ENCODE measurements around the gene CD28. TPM values are rescaled to one million over a fixed set of nuclear protein-coding genes. Genes with fewer than 3 reads are reported as not detected.

CD28 gene
- total and polyA plus RNA-seq, 10 of the 15 experiments (the other 5 are each of a cell fraction or from before 2014, with no cell fraction given), result 0.03 to 0.23 (median 0.04) TPM; not detected in 7

DNA sequence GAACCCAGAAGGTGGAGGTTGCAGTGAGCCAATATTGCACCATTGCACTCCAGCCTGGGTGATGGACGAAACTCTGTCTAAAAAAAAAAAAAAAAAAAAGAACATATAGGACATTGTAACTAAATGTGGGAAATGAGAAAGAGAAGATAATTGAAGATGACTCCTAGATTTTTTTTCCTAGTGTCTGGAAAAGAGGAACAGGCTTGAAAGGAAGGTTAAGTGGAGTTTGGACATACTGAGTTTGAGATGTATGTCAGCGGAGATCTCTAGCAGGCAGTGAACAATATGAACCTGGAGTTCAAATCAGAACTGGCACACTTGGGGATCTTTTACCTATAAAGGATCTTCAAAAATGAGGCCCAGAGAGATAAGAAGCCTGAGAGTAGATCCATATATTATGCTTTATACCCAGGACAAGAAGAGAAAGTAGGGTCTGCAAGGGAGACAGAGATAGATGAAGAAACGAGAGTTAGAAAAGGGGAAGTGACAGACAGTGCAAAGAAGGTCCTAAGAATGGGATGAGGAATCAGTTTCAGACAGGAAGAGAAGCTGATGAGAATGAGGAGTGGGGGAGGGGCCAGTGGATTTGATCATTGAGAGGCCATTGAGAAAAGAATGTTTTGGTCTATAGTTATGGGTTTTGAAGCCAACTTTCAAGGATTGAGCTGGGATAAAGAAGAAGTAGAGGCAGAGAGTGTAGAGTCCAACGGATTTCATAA, 46.9 kb upstream of the CD28 start (continued):
- TF ChIP-seq, protein P1, sequence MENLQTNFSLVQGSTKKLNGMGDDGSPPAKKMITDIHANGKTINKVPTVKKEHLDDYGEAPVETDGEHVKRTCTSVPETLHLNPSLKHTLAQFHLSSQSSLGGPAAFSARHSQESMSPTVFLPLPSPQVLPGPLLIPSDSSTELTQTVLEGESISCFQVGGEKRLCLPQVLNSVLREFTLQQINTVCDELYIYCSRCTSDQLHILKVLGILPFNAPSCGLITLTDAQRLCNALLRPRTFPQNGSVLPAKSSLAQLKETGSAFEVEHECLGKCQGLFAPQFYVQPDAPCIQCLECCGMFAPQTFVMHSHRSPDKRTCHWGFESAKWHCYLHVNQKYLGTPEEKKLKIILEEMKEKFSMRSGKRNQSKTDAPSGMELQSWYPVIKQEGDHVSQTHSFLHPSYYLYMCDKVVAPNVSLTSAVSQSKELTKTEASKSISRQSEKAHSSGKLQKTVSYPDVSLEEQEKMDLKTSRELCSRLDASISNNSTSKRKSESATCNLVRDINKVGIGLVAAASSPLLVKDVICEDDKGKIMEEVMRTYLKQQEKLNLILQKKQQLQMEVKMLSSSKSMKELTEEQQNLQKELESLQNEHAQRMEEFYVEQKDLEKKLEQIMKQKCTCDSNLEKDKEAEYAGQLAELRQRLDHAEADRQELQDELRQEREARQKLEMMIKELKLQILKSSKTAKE (IDR thresholded peaks at IDR 0.05; ENCODE audit: low read depth, poor library complexity, severe bottlenecking), result no peak
- TF ChIP-seq MTA3 (IDR thresholded peaks at IDR 0.05; ENCODE audit: borderline replicate concordance, low read length), result no peak
- TF ChIP-seq SMAD5 (IDR thresholded peaks at IDR 0.05; ENCODE audit: low read depth), result no peak
- no peak for TF ChIP-seq YBX1 (IDR thresholded peaks at IDR 0.05)
- TF ChIP-seq, protein P2, sequence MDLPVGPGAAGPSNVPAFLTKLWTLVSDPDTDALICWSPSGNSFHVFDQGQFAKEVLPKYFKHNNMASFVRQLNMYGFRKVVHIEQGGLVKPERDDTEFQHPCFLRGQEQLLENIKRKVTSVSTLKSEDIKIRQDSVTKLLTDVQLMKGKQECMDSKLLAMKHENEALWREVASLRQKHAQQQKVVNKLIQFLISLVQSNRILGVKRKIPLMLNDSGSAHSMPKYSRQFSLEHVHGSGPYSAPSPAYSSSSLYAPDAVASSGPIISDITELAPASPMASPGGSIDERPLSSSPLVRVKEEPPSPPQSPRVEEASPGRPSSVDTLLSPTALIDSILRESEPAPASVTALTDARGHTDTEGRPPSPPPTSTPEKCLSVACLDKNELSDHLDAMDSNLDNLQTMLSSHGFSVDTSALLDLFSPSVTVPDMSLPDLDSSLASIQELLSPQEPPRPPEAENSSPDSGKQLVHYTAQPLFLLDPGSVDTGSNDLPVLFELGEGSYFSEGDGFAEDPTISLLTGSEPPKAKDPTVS (IDR thresholded peaks at IDR 0.05; ENCODE audit: low read depth, low read length), result no peak
- TF ChIP-seq SPI1 (IDR thresholded peaks at IDR 0.05; ENCODE audit: borderline replicate concordance, insufficient read depth, low read depth, low read length), result peak; percentile 88

DNA sequence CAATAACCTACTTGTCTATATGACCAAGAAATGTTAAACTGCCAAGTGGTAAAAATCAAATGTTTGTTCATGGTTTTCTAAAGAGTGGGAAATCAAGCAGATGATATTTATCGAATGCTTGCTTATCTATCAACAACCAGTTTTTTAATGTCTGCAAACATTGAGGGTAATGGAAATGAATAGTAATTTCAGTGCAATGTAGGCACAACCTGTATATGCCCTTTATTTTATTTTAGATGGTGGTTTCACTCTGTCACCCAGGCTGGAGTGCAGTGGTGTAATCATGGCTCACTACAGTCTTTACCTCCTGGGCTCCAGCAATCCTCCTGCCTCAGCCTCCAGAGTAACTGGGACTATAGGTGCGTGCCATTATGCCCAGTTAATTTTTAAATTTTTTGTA, 46.0 kb upstream of the CD28 start:
- Histone ChIP-seq H4K20me1 (ENCODE audit: control insufficient read depth, insufficient read depth) (no peaks in the 10 kb centered on the region), H3K4me1 (ENCODE audit: control insufficient read depth, insufficient read depth, low read length) (peaks cover 13% of the 10 kb centered on the region), H3K9me3 (replicated peaks; ENCODE audit: control insufficient read depth, insufficient read depth, low read length) (no peaks in the 10 kb centered on the region), H3K4me3 (no peak overlapping the region), H3K79me2 (ENCODE audit: control insufficient read depth, insufficient read depth, low read length) (no peaks in the 10 kb centered on the region), H3K4me2 (ENCODE audit: control insufficient read depth, insufficient read depth) (no peak overlapping the region), H3K27ac (ENCODE audit: control insufficient read depth, insufficient read depth) (no peak overlapping the region), H2AFZ (ENCODE audit: control insufficient read depth, low read depth, low read length) (no peak overlapping the region), H3K27me3 (replicated peaks in 1 of 2; ENCODE audit: control insufficient read depth in 2 of 2, insufficient read depth in 2 of 2, low read length in 1 of 2) (no peaks in the 10 kb centered on the region; a peak in 1 of 4 replicates), H3K9ac (ENCODE audit: control insufficient read depth, insufficient read depth, low read length) (no peak overlapping the region), H3K36me3 (ENCODE audit: control insufficient read depth in 2 of 2, insufficient read depth in 2 of 2, low read length in 1 of 2) (no peaks in the 10 kb centered on the region)
- SMC1A ChIA-PET (ENCODE audit: uncharacterized antibody, unreplicated experiment), result no interaction called here
- in situ Hi-C loops (cut with MboI), result no loop called here
- intact Hi-C loops (cut with micrococcal nuclease; ENCODE audit: unreplicated experiment), result no loop called here
- ATAC-seq, result no peak
- RAD21 ChIA-PET (ENCODE audit: unreplicated experiment), result no interaction called here
- no TSS peak for BruUV-seq (replicated peaks)
- FAIRE-seq, result no peak
- DNase-seq (ENCODE audit: low read depth, low spot score), result no peak
- WGBS (ENCODE audit: insufficient coverage, insufficient replicate concordance, low lambda C conversion rate, missing lambda C conversion rate), result 97% methylated on average over 2 of the region's 2 CpGs
- POLR2A ChIA-PET, result no interaction called here
- CTCF ChIA-PET, result no interaction called here
- TF ChIP-seq HCFC1 (IDR thresholded peaks at IDR 0.05; ENCODE audit: low read length) (no peak), KLF5 (IDR thresholded peaks at IDR 0.05; ENCODE audit: partially characterized antibody) (no peak), YBX1 (IDR thresholded peaks at IDR 0.05) (no peak), SMC3 (IDR thresholded peaks at IDR 0.05; ENCODE audit: borderline replicate concordance, low read length) (no peak), SIN3A (IDR thresholded peaks at IDR 0.05; ENCODE audit: low read depth, low read length) (no peak), ZNF384 (IDR thresholded peaks at IDR 0.05; ENCODE audit: borderline replicate concordance, low read depth, low read length) (no peak), TAF1 (IDR thresholded peaks at IDR 0.05; ENCODE audit: borderline replicate concordance, low read depth, low read length) (no peak), CBX5 (IDR thresholded peaks at IDR 0.05; ENCODE audit: low read depth) (no peak), NR2C1 (IDR thresholded peaks at IDR 0.05) (no peak)
- TF ChIP-seq, protein P1 (IDR thresholded peaks at IDR 0.05; ENCODE audit: low read depth, poor library complexity, severe bottlenecking), result no peak
- TF ChIP-seq, protein P3, sequence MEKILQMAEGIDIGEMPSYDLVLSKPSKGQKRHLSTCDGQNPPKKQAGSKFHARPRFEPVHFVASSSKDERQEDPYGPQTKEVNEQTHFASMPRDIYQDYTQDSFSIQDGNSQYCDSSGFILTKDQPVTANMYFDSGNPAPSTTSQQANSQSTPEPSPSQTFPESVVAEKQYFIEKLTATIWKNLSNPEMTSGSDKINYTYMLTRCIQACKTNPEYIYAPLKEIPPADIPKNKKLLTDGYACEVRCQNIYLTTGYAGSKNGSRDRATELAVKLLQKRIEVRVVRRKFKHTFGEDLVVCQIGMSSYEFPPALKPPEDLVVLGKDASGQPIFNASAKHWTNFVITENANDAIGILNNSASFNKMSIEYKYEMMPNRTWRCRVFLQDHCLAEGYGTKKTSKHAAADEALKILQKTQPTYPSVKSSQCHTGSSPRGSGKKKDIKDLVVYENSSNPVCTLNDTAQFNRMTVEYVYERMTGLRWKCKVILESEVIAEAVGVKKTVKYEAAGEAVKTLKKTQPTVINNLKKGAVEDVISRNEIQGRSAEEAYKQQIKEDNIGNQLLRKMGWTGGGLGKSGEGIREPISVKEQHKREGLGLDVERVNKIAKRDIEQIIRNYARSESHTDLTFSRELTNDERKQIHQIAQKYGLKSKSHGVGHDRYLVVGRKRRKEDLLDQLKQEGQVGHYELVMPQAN (conservative IDR thresholded peaks at IDR 0.05), result no peak

Measured in GM12878 (cell line).